WI38 (cell line): Measurements from ENCODE around the gene NUBP1.
"Not testable (repeated sequence)": the region's sequence is repeated elsewhere in the genome, so short reads cannot be mapped to it uniquely, and the experiment has no call there.

Experiments
- H3K4me3 ChIP-seq: 2 replicates; pipeline ENCODE4 v1.5.1; 2011; ENCODE audit warnings: low read depth, mild to moderate bottlenecking, control low read depth, low read length
- TF ChIP-seq, protein P1 (sequence below): IDR thresholded peaks from 2 replicates; pipeline ENCODE4 v1.5.1; 2012; ENCODE audit warnings: low read depth, mild to moderate bottlenecking, control low read depth, low read length

The NUBP1 gene

GRCh38 chr16:10763456-10763855 is 19.8 kb downstream of the NUBP1 start:
- TF ChIP-seq, protein P1, sequence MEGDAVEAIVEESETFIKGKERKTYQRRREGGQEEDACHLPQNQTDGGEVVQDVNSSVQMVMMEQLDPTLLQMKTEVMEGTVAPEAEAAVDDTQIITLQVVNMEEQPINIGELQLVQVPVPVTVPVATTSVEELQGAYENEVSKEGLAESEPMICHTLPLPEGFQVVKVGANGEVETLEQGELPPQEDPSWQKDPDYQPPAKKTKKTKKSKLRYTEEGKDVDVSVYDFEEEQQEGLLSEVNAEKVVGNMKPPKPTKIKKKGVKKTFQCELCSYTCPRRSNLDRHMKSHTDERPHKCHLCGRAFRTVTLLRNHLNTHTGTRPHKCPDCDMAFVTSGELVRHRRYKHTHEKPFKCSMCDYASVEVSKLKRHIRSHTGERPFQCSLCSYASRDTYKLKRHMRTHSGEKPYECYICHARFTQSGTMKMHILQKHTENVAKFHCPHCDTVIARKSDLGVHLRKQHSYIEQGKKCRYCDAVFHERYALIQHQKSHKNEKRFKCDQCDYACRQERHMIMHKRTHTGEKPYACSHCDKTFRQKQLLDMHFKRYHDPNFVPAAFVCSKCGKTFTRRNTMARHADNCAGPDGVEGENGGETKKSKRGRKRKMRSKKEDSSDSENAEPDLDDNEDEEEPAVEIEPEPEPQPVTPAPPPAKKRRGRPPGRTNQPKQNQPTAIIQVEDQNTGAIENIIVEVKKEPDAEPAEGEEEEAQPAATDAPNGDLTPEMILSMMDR: no peak
- H3K4me3 ChIP-seq: no peak overlapping the region

DNA sequence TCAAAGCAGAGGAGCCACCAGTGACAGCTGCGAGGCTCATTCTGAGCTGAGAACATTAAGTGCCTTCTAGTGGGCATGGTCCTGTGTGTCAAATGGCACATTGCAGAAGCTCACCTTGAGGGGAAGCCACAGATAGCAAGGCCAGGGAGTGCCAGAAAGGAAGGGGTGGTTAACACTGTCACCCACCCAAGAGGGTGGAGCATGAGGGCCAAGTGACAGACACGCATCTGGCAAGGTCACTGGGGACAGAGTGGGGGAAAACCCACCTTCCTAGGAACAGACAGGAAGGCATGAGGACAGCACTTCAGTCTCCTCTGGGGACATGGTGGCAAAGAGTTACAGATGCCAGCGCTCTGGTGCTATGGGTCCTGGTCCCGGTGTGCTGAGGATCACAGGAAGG is 22.1 kb downstream of the NUBP1 start:
- TF ChIP-seq, protein P1: no peak
- no peak overlapping the region for H3K4me3 ChIP-seq

DNA sequence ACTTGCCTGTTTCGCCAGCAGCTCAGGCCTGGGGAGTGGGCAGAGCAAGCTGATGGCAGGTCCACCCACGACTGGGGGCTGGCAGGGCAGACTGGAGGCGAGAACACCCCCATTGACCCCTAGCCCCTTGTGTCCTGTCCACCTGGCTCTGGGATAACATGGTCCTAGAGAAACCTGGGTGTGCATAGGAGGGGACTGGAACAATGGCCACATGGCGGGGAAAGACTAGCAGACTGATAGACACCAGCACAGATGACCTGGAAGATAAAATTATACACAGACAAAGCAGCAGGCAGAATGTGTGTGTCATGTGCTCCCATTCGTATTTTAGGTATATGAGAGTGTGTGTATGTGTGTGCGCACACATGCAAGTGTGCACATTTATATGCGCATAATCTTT is 23.5 kb downstream of the NUBP1 start:
- TF ChIP-seq, protein P1: no peak
- H3K4me3 ChIP-seq: no peak overlapping the region

DNA sequence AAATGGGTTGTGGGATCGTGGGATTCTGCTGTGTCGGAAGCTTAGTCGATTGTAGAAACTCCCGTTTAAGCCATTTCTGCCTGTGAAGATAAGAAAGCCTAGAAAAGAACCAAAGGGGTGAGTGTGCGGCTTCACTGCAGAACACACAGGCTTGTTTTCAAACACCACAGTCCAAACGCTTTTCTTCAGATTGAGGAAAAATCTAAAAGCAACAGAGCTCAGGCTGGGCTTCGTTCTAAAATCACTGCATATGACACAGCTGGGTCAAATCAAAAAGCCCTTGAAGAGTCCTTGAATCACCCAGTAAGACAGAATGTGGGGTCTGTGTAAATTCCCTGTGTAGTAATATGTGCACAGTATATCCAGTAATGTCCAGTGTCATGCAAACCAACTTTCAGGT is 25.7 kb downstream of the NUBP1 start:
- TF ChIP-seq, protein P1: no peak
- H3K4me3 ChIP-seq: no peak overlapping the region

- no peak overlapping the region for H3K4me3 ChIP-seq
- TF ChIP-seq, protein P1: no peak
Observed at GRCh38 chr16:10770907-10771306, 27.3 kb downstream of the NUBP1 start.

DNA sequence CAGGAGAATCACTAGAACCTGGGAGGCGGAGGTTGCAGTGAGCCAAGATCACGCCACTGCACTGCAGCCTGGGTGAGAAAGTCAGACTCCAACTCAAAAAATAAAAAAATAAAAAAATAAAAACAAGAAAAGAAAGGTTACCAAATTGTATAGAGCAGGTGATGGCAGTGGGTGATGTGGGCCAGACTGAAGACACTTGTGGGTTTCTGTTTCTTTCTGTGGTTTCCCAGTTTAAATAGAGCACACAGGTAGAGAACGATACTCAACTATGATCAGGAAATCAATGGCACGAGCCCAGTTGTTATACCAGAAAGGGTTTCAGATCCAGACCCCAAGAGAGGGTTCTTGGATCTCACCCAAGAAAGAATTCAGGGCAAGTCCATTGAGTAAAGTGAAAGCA is 32.6 kb downstream of the NUBP1 start:
- no peak overlapping the region for H3K4me3 ChIP-seq
- TF ChIP-seq, protein P1: no peak

- H3K4me3 ChIP-seq: not testable (repeated sequence)
Observed at GRCh38 chr16:10776923-10777322, 33.3 kb downstream of the NUBP1 start.

GRCh38 chr16:10777356-10777755 is 33.7 kb downstream of the NUBP1 start:
- TF ChIP-seq, protein P1: no peak
- no peak overlapping the region for H3K4me3 ChIP-seq

DNA sequence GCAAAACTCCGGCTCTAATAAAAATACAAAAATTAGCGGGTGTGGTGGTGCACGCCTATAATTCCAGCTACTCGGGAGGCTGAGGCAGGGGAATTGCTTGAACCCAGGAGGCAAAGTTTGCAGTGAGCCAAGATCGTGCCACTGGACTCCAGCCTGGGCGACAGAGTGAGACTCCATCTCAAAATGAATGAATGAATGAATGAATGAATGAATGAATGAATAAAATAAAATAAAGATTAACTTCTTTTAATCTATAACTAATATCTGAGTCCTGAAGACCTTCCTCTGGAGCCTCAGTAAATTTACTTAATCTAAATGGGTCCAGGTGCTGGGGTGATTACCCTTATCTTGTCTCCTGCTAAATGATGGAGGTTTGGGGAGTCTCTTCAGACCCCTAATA is 36.3 kb downstream of the NUBP1 start:
- H3K4me3 ChIP-seq: not testable (repeated sequence)
